Measurements from ENCODE around the gene NEGR1.

DNA sequence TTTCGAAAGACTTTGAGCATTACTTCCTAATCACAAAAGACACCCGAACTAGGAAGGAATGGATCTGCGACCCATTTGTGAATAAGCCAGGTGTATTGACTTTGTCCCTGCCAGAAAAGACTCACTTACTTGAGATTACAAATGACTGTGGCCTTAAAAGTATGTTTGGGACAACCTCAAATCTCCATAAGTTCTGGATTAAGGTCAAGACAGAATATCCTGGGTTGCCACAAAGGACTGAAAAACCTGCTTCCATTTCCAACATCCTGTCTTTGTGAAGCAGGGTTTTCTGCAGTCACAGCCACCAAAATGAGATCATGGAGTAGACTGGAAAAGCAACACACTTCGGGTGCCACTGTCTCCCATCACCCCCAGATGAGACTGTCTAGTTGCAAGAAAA is 664.1 kb downstream of the NEGR1 start:
- TF ChIP-seq, protein P1, sequence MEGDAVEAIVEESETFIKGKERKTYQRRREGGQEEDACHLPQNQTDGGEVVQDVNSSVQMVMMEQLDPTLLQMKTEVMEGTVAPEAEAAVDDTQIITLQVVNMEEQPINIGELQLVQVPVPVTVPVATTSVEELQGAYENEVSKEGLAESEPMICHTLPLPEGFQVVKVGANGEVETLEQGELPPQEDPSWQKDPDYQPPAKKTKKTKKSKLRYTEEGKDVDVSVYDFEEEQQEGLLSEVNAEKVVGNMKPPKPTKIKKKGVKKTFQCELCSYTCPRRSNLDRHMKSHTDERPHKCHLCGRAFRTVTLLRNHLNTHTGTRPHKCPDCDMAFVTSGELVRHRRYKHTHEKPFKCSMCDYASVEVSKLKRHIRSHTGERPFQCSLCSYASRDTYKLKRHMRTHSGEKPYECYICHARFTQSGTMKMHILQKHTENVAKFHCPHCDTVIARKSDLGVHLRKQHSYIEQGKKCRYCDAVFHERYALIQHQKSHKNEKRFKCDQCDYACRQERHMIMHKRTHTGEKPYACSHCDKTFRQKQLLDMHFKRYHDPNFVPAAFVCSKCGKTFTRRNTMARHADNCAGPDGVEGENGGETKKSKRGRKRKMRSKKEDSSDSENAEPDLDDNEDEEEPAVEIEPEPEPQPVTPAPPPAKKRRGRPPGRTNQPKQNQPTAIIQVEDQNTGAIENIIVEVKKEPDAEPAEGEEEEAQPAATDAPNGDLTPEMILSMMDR (IDR thresholded peaks at IDR 0.05), result no peak
- no peak for TF ChIP-seq POLR2A (IDR thresholded peaks at IDR 0.05)

Measured in thyroid gland (tissue), 4 donors.